GM10266 (cell line): Measurements from ENCODE around the gene DLG5.

Source experiments
- DNase-seq: peaks from one replicate; pipeline ENCODE4 v3.0.0; 2012; ENCODE audit errors: extremely low spot score
- CTCF ChIP-seq: IDR thresholded peaks from 2 replicates; pipeline ENCODE4 v1.5.1; 2012; ENCODE audit warnings: mild to moderate bottlenecking, low read depth; ENCODE audit not compliant: control insufficient read depth, insufficient read depth; ENCODE audit errors: missing control alignments

DLG5 gene

GRCh38 chr10:77819210-77820112 is 107.1 kb downstream of the DLG5 start:
- no peak for DNase-seq

GRCh38 chr10:77818378-77818777 is 108.2 kb downstream of the DLG5 start:
- DNase-seq, result no peak
- no peak for TF ChIP-seq CTCF

More at GRCh38 chr10:77819210-77820112, 107.1 kb downstream of the DLG5 start:
- no peak for TF ChIP-seq CTCF

GRCh38 chr10:77817541-77817940 is 109.0 kb downstream of the DLG5 start:
- no peak for TF ChIP-seq CTCF
- no peak for DNase-seq

- no peak for TF ChIP-seq CTCF
- DNase-seq, result no peak
These were observed 110.2 kb downstream of the DLG5 start for GRCh38 chr10:77816311-77816710.

- no peak for DNase-seq
- no peak for TF ChIP-seq CTCF
These were observed 113.8 kb downstream of the DLG5 start for GRCh38 chr10:77812741-77813140.

- DNase-seq, result no peak
- TF ChIP-seq CTCF, result no peak
These were observed 114.6 kb downstream of the DLG5 start for GRCh38 chr10:77811831-77812430.
